ENCODE data around the gene TMEM198. TPM values are rescaled to one million over a fixed set of nuclear protein-coding genes. Genes with fewer than 3 reads are reported as not detected.

Gene TMEM198
- total and polyA plus RNA-seq, 2 experiments from 2014 or later: 5.6 to 13.7 TPM

DNA sequence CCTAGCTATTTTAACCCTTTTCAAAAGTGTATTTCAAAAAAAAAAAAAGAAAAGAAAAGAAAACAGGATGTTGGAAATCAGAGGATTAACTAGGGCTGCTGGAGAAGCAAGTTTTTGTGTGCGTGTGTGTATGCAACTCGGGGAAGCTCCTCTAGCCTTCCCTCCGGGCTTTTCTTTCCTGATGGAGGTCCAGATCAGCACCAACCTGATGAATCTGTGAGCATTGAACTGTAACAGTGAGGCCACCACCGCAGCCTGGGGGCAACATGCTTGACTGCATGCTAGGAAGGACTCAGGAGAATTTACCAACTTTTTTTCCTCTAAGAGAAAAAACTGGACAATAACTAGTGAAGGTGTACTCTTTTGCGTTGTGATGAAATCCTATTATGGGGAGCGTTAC lies 25.2 kb downstream of the TMEM198 start:
- Histone ChIP-seq H3K36me3 (ENCODE audit: insufficient read depth) (peaks cover 4% of the 10 kb centered on the region; the same call in 1 of the 2 replicates), H2AFZ (no peak overlapping the region), H3K4me2 (peak overlapping the region; percentile 89), H3K27ac (ENCODE audit: low read depth) (no peak overlapping the region), H4K20me1 (replicated peaks; ENCODE audit: insufficient read depth) (no peaks in the 10 kb centered on the region), H3F3A (replicated peaks; ENCODE audit: low read depth) (peaks cover 35% of the 10 kb centered on the region), H3K27me3 (ENCODE audit: insufficient read depth) (peaks cover 13% of the 10 kb centered on the region), H3K79me2 (replicated peaks; ENCODE audit: insufficient read depth) (peaks cover 16% of the 10 kb centered on the region; the same call in 1 of the 2 replicates), H3K9me2 (ENCODE audit: insufficient read depth) (no peaks in the 10 kb centered on the region), H3K4me1 (ENCODE audit: insufficient read depth) (peaks cover 52% of the 10 kb centered on the region), H3K4me3 (no peak overlapping the region; the same call in 1 of the 2 replicates)
- Mint-ChIP-seq H3K27ac (no peak overlapping the region), H3K36me3 (ENCODE audit: low read depth) (peaks cover 58% of the 10 kb centered on the region), H3K27me3 (ENCODE audit: insufficient read depth, low read depth, poor library complexity) (peaks cover 32% of the 10 kb centered on the region), H3K4me1 (peaks cover 55% of the 10 kb centered on the region), H3K9me3 (peaks cover 2% of the 10 kb centered on the region; the same call in 2 of the 3 replicates), H3K4me3 (peak overlapping the region; percentile 79; the same call in 1 of the 3 replicates)
- TF ChIP-seq NANOG (IDR thresholded peaks at IDR 0.05; ENCODE audit: borderline replicate concordance) (no peak), POLR2AphosphoS5 (IDR thresholded peaks at IDR 0.05; ENCODE audit: low read depth) (no peak), EZH2phosphoT487 (IDR thresholded peaks at IDR 0.05; ENCODE audit: unreplicated experiment) (no peak), EZH2 (IDR thresholded peaks at IDR 0.05; ENCODE audit: low read depth, unreplicated experiment) (no peak), ZNF114 (CRISPR knock-in tag; IDR thresholded peaks at IDR 0.05) (no peak), ZNF462 (CRISPR knock-in tag; IDR thresholded peaks at IDR 0.05) (no peak), ZNF331 (CRISPR knock-in tag; IDR thresholded peaks at IDR 0.05; ENCODE audit: low read depth) (no peak)
- TF ChIP-seq, protein P1, sequence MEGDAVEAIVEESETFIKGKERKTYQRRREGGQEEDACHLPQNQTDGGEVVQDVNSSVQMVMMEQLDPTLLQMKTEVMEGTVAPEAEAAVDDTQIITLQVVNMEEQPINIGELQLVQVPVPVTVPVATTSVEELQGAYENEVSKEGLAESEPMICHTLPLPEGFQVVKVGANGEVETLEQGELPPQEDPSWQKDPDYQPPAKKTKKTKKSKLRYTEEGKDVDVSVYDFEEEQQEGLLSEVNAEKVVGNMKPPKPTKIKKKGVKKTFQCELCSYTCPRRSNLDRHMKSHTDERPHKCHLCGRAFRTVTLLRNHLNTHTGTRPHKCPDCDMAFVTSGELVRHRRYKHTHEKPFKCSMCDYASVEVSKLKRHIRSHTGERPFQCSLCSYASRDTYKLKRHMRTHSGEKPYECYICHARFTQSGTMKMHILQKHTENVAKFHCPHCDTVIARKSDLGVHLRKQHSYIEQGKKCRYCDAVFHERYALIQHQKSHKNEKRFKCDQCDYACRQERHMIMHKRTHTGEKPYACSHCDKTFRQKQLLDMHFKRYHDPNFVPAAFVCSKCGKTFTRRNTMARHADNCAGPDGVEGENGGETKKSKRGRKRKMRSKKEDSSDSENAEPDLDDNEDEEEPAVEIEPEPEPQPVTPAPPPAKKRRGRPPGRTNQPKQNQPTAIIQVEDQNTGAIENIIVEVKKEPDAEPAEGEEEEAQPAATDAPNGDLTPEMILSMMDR (conservative IDR thresholded peaks at IDR 0.05; ENCODE audit: low read depth in 2 of 2): no peak
- DNase-seq (ENCODE audit: low spot score) (no peak), ATAC-seq (no peak)

Data from GM23338 (cell line).